ENCODE data around the gene SYVN1.

The SYVN1 gene

DNA sequence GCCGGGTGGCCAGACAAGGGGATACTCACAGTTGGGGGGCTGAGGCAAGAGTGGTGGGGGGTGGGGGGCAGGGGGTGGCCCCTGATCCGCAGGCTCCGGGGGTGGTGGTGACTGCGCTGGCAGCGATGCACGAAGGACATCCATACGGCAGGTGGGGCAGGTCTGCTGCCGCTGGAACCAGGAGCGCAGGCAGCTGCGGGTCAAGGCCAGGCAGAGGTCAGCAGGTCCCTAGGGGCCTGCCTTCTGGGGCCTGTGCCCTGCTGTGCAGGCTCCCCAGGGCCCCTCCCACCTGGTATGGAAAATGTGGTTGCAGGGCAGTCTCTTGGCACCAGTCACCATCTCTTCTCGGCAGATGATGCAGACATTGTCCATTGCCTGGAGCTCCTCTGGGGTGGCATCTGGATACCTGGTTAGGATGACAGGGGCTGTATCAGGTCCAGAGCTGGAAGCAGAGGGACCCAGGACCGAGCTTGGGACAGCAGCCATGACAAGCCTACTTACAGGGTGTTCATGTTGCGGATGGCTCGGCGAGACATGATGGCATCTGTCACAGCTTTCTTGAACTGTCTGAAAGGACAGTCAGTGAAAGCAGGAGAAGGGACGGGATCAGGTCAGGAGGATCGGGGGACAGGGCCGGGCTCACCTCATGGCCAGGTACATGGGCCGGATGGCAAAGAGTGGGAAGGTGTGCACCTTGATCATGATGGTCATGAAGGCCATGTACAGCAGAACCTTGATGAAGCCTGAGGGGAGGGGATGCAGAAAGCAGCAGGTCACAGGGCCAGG lies 3.5 kb downstream of the SYVN1 start:
- Histone ChIP-seq H3K79me2 (ENCODE audit: insufficient read depth, low read length) (peaks cover 26% of the 10 kb centered on the region), H3K4me1 (ENCODE audit: insufficient read depth, low read length) (peaks cover 25% of the 10 kb centered on the region), H3K36me3 (ENCODE audit: insufficient read depth, low read length) (peaks cover 72% of the 10 kb centered on the region), H3K9ac (ENCODE audit: low read depth, low read length) (no peak overlapping the region), H3K4me3 (ENCODE audit: low read depth in 1 of 2, low read length in 2 of 2) (no peak overlapping the region), H3K4me2 (ENCODE audit: insufficient read depth, low read length) (no peak overlapping the region), H2AFZ (ENCODE audit: low read depth, low read length) (no peak overlapping the region), H3K9me3 (ENCODE audit: insufficient read depth, low read length, severe bottlenecking) (no peaks in the 10 kb centered on the region), H3K27me3 (ENCODE audit: insufficient read depth, low read length, poor library complexity) (no peaks in the 10 kb centered on the region), H3K27ac (ENCODE audit: low read length) (no peak overlapping the region), H4K20me1 (ENCODE audit: insufficient read depth, low read length) (peaks cover 21% of the 10 kb centered on the region)
- no peak for TF ChIP-seq EZH2 (IDR thresholded peaks at IDR 0.05; ENCODE audit: borderline replicate concordance, low read depth, low read length, severe bottlenecking)
- TF ChIP-seq, protein P1, sequence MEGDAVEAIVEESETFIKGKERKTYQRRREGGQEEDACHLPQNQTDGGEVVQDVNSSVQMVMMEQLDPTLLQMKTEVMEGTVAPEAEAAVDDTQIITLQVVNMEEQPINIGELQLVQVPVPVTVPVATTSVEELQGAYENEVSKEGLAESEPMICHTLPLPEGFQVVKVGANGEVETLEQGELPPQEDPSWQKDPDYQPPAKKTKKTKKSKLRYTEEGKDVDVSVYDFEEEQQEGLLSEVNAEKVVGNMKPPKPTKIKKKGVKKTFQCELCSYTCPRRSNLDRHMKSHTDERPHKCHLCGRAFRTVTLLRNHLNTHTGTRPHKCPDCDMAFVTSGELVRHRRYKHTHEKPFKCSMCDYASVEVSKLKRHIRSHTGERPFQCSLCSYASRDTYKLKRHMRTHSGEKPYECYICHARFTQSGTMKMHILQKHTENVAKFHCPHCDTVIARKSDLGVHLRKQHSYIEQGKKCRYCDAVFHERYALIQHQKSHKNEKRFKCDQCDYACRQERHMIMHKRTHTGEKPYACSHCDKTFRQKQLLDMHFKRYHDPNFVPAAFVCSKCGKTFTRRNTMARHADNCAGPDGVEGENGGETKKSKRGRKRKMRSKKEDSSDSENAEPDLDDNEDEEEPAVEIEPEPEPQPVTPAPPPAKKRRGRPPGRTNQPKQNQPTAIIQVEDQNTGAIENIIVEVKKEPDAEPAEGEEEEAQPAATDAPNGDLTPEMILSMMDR (IDR thresholded peaks at IDR 0.05; ENCODE audit: borderline replicate concordance, extremely low read depth, low read length, poor library complexity, severe bottlenecking) = no peak
- no peak for DNase-seq
- no peak for ATAC-seq (ENCODE audit: insufficient read depth, low read depth)

DNA sequence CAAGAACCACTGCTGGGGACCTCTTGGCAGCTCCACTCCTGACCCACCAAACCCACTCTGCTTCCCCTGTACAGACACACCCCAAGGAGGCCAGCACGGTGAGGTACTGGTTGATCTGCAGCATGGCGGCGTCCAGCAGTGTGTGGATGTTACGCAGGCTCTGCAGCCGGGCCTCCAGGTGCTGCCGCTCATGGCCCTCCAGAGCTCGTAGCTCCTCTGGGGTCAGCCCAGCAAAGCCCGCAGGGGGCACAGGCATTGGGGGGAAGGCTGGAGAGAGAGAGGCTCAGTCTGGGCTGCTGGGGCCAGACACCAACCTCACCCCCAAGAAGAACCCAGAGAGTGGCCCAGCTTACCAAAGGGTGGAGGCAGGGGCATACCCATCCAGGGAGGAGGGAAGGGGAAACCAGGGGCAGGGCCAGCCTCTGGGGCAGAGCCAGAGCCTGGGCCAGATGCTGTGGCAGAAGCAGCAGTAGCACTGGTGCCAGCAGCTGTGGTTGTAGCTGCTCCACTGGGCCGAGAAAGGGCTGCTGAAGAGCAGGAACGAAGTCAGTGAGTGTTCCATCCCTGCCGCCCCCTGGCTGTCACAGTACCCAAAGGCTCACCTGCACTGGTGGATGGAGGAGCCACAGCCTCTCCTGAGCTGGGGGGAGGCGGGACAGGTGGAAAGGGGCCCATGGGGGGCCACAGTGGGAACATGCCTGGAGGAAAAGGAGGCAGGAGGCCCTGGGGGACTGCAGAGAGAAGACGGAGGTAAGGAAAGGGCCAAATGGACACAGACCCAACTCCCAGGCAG lies 4.5 kb downstream of the SYVN1 start:
- Histone ChIP-seq H3K9me3 (ENCODE audit: insufficient read depth, low read length, severe bottlenecking) (no peaks in the 10 kb centered on the region), H3K4me1 (ENCODE audit: insufficient read depth, low read length) (peaks cover 18% of the 10 kb centered on the region), H3K36me3 (ENCODE audit: insufficient read depth, low read length) (peaks cover 82% of the 10 kb centered on the region), H3K4me2 (ENCODE audit: insufficient read depth, low read length) (no peak overlapping the region), H2AFZ (ENCODE audit: low read depth, low read length) (no peak overlapping the region), H3K27me3 (ENCODE audit: insufficient read depth, low read length, poor library complexity) (no peaks in the 10 kb centered on the region), H3K4me3 (ENCODE audit: low read depth in 1 of 2, low read length in 2 of 2) (no peak overlapping the region), H3K79me2 (ENCODE audit: insufficient read depth, low read length) (peaks cover 26% of the 10 kb centered on the region), H3K27ac (ENCODE audit: low read length) (no peak overlapping the region), H4K20me1 (ENCODE audit: insufficient read depth, low read length) (peaks cover 21% of the 10 kb centered on the region), H3K9ac (ENCODE audit: low read depth, low read length) (no peak overlapping the region)
- DNase-seq = no peak
- TF ChIP-seq EZH2 (IDR thresholded peaks at IDR 0.05; ENCODE audit: borderline replicate concordance, low read depth, low read length, severe bottlenecking) = no peak
- TF ChIP-seq, protein P1 (IDR thresholded peaks at IDR 0.05; ENCODE audit: borderline replicate concordance, extremely low read depth, low read length, poor library complexity, severe bottlenecking) = no peak
- no peak for ATAC-seq (ENCODE audit: insufficient read depth, low read depth)

DNA sequence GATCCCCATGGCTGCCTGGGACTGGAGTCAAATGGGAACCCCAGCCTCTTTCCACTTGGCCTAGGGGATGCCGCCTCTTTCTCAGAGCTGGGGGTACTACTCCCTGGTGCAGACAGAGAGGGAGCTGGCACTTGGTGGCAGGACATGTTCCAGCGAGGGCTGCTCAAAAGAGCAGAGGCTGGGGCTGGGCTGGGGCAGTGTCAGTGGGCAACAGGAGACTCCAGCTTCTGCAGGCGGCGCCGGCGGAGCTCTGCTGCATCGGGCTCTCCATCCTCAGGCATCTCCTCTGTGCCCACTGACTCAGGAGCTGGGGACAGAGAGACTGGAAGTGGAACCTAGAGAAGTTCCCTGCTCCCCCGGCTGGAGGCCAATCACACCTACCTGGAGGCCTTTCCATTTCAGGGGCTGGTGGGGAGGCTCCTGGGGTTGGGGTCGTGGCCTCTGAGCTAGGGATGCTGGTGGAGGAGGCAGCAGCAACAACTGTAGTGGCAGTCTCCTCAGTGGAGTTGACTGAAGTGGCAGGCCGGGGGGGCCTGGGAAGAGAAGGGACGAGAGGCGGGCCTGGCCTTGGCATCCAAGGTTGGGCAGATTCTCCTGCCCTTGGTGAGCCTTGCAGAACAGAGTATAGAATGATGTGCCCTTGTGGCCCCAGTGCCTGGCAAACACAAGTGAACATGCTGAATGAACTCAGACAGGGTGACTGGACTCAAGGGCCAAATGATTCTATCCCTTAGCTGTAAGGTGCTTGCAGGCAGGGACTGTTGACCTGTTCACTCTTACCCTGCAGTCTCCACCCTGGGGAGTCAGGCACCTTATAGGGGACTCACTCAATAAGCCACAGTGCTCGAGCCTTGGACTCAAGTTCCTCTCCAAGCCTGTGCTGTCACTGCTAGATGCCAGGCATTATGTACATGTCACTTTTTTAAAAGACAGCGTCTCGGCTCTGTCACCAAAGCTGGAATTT lies 5.9 kb downstream of the SYVN1 start:
- TF ChIP-seq, protein P1 (IDR thresholded peaks at IDR 0.05; ENCODE audit: borderline replicate concordance, extremely low read depth, low read length, poor library complexity, severe bottlenecking) = no peak
- TF ChIP-seq EZH2 (IDR thresholded peaks at IDR 0.05; ENCODE audit: borderline replicate concordance, low read depth, low read length, severe bottlenecking) = no peak
- Histone ChIP-seq H4K20me1 (ENCODE audit: insufficient read depth, low read length) (peaks cover 14% of the 10 kb centered on the region; the same call in 1 of the 2 replicates), H3K9me3 (ENCODE audit: insufficient read depth, low read length, severe bottlenecking) (no peaks in the 10 kb centered on the region), H3K4me2 (ENCODE audit: insufficient read depth, low read length) (no peak overlapping the region), H2AFZ (ENCODE audit: low read depth, low read length) (no peak overlapping the region), H3K36me3 (ENCODE audit: insufficient read depth, low read length) (peaks cover 91% of the 10 kb centered on the region), H3K4me1 (ENCODE audit: insufficient read depth, low read length) (peaks cover 21% of the 10 kb centered on the region), H3K27me3 (ENCODE audit: insufficient read depth, low read length, poor library complexity) (no peaks in the 10 kb centered on the region), H3K9ac (ENCODE audit: low read depth, low read length) (no peak overlapping the region), H3K79me2 (ENCODE audit: insufficient read depth, low read length) (peaks cover 27% of the 10 kb centered on the region), H3K27ac (ENCODE audit: low read length) (no peak overlapping the region), H3K4me3 (ENCODE audit: low read depth in 1 of 2, low read length in 2 of 2) (no peak overlapping the region)
- no peak for DNase-seq
- peak; percentile 22; the same call in 1 of the 3 replicates for ATAC-seq (ENCODE audit: insufficient read depth, low read depth)
